Smooth muscle cell of the brain vasculature (primary cell): ENCODE data around the gene SPATS2.
"Not testable (repeated sequence)": the region's sequence is repeated elsewhere in the genome, so short reads cannot be mapped to it uniquely, and the experiment has no call there.

Experiments
- DNase-seq: peaks from one replicate; pipeline ENCODE4 v3.0.0-alpha.2; 2012; ENCODE audit warnings: low read depth, low spot score

Gene SPATS2

DNA sequence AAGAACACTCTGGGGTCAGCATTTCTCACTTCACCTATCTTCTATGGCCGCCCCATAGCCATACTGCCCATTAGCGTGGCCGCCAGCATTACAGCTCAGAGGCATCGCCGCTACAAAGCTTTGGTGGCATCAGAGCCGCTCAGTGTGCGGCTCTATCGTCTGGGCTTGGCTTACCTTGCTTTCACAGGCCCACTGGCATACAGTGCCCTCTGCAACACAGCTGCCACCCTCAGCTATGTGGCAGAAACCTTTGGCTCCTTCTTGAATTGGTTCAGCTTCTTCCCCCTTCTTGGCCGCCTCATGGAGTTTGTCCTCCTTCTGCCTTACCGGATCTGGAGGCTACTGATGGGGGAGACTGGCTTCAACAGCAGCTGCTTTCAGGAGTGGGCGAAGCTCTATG, 18.0 kb upstream of the SPATS2 start:
- no peak for DNase-seq

DNA sequence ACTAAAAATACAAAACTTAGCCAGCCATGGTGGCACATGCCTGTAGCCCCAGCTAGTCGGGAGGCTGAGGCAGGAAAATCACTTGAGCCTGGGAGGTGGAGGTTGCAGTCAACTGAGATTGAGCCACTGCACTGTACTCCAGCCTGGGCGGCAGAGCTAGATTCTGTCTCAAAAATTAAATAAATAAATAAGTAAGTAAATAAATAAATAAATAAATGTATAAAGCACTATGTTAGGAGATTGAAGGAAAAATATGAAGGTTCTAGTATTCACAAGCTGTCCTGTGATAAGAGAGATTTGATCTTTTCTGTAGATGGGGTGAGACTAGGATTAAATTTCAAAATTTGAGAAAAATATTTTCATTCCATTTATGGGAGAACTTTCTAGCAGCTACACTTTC, 14.9 kb upstream of the SPATS2 start:
- DNase-seq, result no peak

DNA sequence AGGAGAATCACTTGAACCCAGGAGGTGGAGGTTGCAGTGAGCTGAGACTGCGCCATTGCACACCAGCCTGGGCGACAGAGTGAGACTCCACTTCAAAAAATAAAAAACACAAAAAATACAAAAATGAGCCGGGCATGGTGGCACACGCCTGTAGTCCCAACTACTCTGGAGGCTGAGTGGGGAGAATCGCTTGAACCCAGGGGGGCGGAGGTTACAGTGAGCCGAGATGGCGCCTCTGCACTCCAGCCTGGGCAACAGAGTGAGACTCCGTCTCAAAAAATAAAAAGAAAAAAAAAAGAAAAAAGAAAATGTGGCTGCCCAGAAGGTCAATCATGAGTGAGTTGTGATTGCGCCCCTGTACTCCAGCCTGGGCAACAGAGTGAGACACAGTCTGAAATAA, 11.3 kb upstream of the SPATS2 start:
- DNase-seq, result no peak

DNA sequence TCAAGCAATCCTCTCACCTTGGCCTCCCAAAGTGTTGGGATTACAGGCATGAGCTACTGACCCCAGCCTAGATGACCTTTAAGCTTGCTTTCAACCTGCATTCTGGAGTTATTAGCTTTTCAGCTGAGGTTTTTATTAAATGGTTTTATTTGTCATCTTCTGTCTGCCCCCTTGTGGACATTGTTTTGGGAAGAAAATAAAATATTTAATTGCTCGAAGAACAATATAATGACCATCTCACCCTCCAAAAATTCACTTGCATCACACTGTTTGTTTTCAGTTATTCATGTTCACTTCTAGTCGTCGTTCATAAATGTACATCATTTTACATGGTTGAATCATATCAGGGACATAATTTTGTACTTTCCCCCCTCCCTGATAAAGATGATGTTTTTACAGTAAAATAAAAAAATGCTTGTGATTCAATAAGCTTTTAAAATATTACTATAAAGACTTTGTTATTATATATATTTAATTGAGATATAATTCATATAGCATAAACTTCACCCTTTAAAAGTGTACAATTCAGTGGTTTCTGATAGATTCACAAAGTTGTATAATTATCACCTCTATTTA, 10.1 kb upstream of the SPATS2 start:
- DNase-seq, result no peak

DNA sequence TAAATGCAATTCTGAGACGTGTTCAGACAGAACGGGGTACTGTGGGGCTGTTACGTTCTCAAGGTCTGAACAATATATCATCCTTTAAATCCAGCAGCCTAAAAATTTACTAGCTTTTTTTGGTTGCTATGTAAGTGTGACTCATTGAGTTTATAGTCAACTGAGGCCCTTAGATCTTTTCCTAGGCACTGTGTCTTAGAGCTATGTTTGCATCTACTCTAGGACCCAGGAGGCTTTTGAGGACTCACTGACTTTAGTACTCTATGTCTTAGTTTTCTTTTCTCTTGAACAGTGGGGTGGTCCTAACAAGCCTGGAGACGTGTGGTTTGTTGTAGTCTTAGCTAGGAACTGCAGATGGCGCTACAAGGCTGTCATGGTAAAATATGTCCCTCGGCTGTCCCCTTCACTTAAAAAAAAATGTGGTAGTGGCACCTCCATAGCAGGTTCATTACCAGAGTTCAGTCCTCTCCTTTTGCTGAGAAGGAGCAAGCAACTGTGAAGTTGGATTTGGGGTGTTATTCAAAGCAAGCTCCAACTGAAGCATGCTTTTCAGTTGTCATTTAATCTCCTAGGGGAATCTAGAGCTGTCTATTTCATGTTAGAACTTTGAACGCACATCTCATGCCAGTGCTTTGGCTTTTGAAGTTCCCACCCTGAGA, 8.7 kb upstream of the SPATS2 start:
- no peak for DNase-seq

DNA sequence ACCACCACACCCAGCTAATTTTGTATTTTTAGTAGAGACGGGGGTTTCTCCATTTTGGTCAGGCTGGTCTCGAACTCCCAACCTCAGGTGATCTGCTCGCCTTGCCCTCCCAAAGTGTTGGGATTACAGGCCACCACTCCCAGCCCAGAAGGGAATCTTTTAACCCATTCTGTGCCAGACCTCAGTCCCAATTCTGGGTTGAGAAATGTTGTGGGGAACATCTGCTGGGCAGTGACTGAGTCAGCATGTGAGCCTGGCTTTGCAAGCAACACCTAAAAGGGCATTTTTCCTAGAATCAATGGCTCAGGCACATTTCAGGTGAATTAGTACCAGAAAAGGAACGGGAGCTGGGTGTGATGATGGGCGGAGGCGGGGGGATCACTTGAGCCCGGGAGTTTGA, 7.6 kb upstream of the SPATS2 start:
- no peak for DNase-seq

DNA sequence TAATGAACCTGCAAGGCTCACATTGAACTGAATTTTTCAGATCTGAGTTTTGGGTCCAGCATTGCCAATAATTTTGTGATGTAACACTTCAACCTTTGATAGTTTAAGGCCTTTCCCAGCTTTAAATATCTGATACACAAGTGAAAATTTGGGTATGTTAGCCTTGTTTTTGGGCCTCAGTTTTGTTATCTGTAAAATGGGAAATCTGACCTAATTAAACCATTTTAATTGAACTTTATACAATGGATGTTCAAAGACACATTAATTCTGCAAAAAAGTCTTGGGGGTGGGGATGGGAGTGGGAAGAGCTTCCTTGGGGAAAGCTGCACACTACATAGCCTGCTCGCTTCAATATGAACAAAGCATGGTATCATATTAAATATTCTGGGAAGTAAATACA, 5.2 kb upstream of the SPATS2 start:
- DNase-seq, result no peak

DNA sequence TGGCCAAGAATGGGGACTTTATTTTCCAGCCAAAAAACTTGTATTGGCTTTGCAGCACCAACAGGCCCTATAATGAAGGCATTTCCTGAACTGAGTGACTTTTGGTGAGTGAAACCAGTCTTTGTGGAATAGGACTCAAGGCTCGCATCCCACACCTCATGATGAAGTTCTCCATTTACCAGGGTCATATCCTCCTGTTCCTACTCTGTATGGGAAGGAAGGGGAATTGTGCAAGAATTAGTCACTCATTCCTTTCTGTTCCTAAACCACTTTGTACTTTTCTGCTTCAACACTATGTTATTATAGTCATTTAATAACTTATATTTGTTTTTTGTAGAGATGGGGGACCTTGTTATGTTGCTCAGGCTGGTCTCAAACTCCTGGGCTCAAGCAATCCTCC, 2.3 kb upstream of the SPATS2 start:
- DNase-seq, result no peak

DNA sequence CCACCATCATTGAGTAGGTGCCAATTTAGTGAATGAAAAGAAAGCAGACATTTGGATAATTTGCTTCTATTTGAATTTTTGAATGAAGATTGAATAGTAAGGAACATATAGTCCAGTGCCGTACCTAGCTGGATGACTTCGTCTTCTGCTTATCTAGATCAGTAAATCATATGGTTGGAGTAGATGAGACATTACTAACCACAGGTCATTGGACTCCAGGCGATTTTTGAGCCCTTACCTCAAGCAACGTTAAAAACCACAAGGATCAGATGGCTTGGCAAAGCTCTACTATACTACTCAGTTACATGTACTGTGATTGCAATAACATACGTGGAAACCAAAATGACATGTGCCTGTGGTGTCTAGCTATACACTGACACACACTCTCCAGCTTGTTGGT, 1.7 kb upstream of the SPATS2 start:
- no peak for DNase-seq

DNA sequence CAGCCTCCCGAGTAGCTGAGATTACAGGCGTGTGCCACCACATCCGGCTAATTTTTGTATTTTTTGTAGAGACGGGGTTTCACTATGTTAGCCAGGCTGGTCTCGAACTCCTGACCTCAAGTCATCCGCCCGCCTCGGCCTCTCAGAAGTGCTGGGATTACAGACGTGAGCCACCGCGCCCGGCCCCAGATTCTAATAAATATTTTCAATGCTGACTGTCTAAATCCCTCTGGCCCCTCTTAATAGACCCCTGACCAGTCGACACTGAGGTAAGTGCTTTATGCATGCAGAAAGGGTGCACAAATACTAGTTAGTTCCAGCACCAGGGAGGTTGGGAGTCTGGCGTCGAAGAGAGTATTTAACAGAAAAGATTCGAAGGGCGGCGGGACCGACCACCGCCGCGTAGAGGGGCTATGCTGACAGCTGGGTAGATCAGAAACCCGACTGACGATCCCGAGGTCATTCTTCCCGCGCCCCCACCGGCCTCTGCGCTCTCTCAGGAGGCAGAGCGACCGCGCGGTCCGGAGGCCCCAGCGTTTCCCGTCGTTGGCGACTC, 1.1 kb upstream of the SPATS2 start:
- DNase-seq, result no peak

DNA sequence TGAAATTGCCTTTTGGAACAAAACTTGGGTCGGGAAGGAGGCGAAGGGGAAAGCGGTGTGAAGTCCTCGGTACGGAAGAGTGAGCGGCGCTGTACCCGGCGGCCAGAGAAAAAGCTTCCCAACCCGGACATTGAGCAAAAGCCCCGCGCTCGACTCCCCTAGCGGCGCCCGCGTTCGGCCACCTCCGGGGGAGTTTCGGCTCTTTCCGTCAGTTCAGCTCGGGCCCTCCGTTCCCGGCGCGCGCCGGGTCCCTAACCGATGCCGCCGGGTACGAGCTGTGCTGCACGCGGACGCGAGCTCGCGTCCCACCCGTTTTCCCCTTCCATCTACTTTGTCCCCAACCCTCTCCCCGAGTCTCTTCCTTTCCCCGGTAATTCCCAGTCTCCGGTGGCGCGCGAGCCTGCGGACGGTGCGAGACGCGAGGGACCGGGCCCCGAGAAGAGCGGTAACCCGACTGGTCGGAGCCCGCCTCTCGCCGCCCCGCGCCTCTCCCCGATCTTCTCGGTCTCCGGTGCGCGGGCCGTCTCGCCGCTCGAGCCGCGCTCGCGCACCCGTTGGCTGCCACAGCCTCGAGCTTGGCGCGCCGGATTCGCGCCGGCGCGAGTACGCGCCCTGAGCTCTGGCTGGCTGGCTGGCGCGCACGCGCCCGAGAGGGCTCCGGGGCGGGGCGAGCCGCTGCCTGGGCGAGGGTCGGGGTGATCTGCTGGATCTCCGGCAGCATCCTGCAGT, 446 bp upstream of the SPATS2 start:
- DNase-seq, result peak; percentile 89

DNA sequence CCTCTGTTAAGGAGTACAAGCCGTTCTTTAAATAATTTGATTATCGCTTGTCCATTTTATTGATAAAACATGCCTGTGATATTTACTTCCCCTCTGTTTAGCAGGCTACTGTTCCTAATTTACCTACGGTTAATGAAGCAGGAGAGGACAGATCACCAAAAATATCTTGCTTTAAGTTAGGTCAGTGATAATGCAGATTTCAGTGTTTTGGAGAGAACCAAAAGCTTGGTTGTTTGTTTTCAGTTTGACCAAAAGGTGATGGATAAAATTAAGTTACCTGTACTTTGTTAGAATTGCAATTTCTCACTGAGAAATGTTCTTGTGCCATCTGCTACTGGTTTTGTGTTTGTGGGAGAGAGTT, 958 bp downstream of the SPATS2 start:
- DNase-seq, result no peak

DNA sequence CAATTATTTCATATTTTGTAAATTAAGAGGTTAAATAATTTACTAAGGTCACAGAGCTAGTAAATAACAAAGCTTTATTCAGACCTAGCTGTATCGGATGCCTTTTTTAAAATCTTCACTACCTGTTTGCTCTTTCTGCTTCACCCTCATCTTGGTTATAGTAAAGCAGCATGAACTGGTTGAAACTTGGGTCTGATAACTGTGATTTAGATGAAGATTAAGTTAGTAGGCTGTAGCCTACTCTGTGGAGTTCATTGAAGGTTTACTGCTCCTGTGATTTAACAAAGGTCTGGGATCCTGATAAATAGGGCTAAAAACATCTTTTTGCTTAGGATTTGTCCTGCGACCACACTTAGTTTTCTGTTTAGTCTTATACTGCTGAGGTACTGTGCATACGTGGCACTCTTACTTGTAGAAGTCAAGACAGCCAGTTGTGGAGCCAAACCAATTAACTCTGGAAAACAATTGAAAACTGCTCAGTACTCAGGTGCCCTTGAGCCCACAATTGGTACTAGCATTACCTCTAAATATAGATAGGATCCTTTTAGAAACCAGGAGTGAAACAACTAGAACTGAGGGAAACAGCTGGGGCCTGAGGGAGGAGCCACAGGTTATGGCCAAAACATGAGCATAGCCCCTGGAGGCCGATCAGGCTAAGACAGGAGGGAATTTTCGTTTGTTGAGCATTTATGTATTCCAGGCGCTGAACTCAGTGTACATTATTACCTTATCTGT, 2.3 kb downstream of the SPATS2 start:
- DNase-seq, result no peak

DNA sequence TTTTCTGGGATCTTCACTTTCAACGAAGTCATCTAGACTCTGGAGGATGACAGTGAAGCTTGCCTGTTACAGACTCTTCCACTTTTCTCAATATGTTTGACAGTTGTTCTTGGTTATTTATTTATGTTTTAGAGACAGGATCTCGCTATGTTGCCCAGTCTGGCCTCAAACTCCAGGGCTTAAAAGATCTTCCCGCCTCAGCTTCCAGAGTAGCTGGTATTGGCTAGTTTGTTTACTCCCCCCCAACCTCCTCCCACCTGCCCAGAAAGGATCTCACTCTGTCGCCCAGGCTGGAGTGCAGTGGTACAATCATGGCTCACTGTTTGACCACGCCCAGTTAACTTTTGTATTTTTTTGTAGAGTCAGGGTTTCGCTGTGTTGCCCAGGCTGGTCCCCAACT, 3.3 kb downstream of the SPATS2 start:
- no peak for DNase-seq

DNA sequence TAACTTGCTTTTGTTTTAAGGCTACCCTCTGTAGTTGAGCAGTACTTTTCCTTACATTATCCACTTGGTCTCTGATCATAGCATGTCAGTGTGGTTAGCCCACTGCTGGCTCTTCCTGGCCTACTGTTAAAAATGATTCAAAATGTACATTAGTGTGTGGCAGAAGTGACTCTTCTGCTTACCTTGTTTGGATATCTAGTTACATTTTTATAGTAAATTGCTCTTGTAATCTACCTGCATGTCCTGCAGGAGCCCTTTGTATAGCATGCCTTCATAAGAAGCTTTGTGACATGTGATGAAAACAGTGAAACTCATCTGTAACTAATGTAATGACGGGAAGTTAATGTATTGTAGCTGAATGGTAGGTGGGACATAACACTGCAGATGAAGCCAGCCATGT, 8.1 kb downstream of the SPATS2 start:
- DNase-seq, result no peak

DNA sequence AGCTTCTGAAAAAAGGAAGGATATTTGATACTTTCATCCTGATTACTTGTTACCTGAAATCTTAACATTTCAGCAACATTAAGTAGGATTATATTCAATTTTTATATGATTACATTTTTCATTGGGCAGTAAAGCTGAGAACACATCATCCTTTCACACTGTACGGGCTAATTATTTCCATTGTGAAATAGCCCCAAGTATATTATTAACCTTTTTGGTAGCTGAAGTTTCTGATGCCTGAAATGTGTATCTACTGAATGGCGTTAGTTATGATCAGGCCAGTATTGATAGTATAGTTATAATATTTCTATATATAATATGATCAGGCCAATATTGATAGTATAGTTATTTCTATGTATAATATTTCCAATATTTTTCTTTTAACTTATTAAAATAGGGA, 10.1 kb downstream of the SPATS2 start:
- no peak for DNase-seq

DNA sequence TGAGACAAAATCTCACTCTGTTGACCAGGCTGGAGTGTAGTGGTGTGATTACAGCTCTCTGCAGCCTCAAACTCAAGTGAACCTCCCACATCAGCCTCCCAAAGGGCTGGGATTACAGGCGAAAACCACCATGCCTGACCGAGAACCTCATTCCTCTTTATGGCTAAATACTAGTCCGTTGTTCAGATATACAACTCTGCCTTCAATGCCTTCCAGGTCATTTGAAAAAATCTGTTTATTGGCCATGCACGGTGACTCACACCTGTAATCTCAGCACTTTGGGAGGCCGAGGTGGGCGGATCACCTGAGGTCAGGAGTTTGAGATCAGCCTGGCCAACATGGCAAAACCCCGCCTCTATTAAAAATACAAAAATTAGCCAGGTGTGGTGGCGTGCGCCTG, 12.9 kb downstream of the SPATS2 start:
- not testable (repeated sequence) for DNase-seq

DNA sequence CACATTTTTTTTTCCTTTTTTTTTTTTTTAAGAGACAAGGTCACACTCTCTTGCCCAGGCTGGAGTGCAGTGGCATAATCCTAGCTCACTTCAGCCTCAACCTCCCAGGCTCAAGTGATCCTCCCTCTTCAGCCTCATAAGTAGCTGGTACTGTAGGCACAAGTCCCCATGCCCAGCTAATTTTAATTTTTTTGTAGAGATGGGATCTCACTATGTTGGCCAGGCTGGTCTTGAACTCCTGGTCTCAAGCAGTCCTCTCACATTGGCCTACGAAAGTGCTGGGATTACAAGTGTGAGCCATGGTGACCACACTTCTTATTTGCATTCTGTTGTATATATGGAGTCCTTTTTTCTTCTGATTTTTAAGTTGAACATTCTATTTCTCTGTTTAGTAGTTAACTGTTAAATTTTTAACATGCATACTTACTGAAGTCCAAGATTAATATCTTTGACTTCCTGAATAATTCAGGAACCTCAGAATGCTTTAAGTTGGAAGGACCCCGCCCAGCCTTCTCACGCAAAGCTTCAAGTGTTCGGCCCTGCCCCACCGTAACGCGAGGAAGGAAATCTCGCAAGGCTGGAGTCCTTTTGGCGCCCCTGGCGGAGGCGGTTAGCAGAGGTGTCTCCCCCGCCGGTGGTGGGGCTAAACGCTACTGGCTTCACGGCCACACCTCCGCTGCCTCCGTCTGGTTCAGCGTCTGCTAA, 21.6 kb downstream of the SPATS2 start:
- no peak for DNase-seq

DNA sequence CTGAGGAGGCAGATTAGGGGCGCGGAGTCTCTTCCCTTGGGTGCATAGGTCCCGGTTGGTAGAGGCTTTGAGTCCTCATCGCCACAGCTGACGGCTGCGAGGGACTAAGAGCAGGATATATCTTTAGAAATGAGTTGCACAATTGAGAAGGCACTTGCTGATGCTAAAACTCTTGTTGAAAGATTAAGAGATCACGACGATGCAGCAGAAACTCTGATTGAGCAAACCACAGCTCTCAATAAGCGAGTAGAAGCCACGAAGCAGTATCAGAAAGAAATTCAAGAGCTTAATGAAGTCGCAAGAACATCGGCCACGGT, 22.1 kb downstream of the SPATS2 start:
- no peak for DNase-seq

DNA sequence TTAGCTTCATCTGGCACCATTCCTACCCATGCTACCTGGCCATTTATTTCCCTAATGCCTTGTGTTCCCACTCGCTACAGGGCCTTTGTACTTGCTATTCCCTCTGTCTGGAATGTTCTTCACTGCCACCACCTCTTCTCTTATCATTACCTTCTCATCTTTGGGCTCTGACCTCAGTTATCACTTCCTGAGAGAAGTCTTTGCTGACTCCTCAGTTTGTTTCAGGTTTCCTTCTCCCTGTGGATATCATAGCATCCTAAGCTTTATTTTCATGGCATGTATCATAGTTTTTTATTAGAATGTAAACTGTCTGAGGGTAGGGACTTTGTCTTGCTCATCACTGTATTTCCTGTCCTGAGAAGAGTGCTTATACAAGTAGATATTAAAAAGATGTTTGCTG, 29.7 kb downstream of the SPATS2 start:
- DNase-seq, result no peak

DNA sequence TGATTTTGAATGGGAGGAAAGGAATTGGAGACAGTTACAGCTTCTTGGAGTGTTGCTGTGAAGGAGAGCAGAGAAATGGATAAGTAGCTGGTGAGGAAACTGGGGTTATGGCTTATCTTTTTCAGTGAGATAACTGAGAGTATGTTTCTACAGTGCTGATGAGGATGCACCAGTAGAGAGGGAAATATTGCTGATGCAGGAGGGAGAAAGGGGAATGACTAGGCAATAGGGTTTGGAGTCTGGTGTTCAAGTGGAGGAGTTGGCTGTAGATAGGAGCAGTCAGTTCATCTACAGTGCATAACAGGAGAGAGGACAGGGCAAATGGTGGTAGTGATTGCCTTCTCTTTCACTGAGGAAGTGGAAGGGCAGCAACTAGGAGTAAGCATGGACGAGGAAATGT, 33.0 kb downstream of the SPATS2 start:
- DNase-seq, result no peak

DNA sequence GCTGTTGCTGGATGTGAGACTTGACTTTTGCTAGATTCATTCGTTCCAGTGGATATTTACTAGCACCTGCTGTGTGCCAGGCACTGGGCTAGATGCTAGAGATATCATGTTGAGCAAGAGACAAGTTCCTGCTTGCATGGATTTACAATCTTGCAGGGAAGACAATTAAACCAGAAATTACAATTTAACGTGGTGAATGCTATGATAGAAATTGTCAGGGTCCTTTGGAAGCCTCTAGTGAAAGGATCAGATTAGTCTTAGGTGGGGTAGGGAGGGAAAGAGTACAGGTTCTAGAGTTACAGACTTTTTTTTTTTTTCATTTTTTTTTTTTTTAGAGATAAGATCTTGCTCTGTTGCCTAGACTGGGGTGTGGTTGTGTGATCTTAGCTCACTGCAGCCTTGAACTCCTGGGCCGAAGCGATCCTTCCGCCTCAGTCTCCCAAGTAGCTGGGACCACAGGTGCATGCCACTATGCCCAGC, 36.7 kb downstream of the SPATS2 start:
- DNase-seq, result no peak
